WTC11 (cell line): ENCODE results near the gene CABCOCO1.

ENCODE experiments used
- ATF1 ChIP-seq: sonication (generic); formaldehyde crosslinking; IDR thresholded peaks from 2 replicates; pipeline ENCODE4 v1.8.1; 2023; ENCODE audit warnings: mild to moderate bottlenecking, moderate library complexity, missing genetic modification reagents
- CREM ChIP-seq: sonication (generic); formaldehyde crosslinking; IDR thresholded peaks from 2 replicates; pipeline ENCODE4 v1.8.1; 2022; ENCODE audit warnings: mild to moderate bottlenecking, missing genetic modification reagents, moderate library complexity
- SMAD3 ChIP-seq: sonication (generic); formaldehyde crosslinking; IDR thresholded peaks from 2 replicates; pipeline ENCODE4 v1.8.0; 2022; ENCODE audit warnings: missing genetic modification reagents, mild to moderate bottlenecking, borderline replicate concordance
- SMAD4 ChIP-seq: sonication (generic); formaldehyde crosslinking; IDR thresholded peaks from 2 replicates; pipeline ENCODE4 v1.8.0; 2022; ENCODE audit warnings: mild to moderate bottlenecking, missing genetic modification reagents
- SP1 ChIP-seq: sonication (generic); formaldehyde crosslinking; conservative IDR thresholded peaks from 2 replicates; pipeline ENCODE4 v1.8.1; 2022; ENCODE audit warnings: missing genetic modification reagents
- ZNF396 ChIP-seq: fragments of 250-450 bp; sonication (Bioruptor Pico); IDR thresholded peaks from 2 replicates; pipeline ENCODE4 v1.8.0; 2021; ENCODE audit warnings: mild to moderate bottlenecking, moderate library complexity, borderline replicate concordance
- TF ChIP-seq, protein P1 (sequence below): fragments of 200-600 bp; IDR thresholded peaks from 2 replicates; pipeline ENCODE4 v1.8.0; 2022; ENCODE audit warnings: antibody characterized with exemption
- TF ChIP-seq, protein P2 (sequence below): sonication (generic); formaldehyde crosslinking; IDR thresholded peaks from 2 replicates; pipeline ENCODE4 v1.8.0; 2022; ENCODE audit warnings: mild to moderate bottlenecking, missing genetic modification reagents
- TF ChIP-seq, protein P3 (sequence below): sonication (generic); formaldehyde crosslinking; IDR thresholded peaks from 2 replicates; pipeline ENCODE4 v1.8.1; 2023; ENCODE audit warnings: mild to moderate bottlenecking, missing genetic modification reagents, borderline replicate concordance
- TF ChIP-seq, protein P4 (sequence below): sonication (generic); formaldehyde crosslinking; IDR thresholded peaks from 2 replicates; pipeline ENCODE4 v1.8.0; 2022; ENCODE audit warnings: mild to moderate bottlenecking, missing genetic modification reagents
- TF ChIP-seq, protein P5 (sequence below): sonication (generic); formaldehyde crosslinking; IDR thresholded peaks from 2 replicates; pipeline ENCODE4 v1.8.1; 2022; ENCODE audit warnings: mild to moderate bottlenecking, moderate library complexity, missing genetic modification reagents

DNA sequence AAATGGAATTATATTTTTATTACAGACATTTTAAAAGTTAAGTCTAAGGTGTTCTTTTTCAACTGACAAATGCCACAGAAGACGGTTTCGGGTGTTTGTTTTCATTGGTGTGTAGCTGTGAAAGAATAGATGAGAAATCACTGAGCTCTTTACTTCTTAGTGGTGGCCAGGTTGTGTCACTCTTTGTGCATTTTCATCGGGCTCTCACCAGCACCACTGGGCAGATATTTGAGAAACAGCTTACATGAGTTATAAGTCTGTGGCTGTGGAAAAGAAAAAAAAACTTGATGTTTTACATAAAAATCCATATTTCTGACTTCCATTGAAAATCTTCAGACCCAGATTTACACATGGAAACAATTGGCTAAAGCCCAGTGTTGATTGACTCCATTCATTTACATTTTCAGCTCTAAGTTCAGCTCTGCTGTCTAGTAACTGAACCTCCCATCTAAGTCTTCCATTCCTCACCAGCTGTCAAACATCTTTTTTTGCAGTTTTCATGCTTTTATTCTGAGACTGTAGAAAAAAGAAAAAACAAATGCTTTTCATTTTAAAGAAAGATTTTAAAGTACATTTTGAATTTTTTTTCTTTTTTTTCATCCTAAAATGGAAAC is 22.3 kb downstream of the CABCOCO1 start:
- TF ChIP-seq SMAD4 (CRISPR knock-in tag) (no peak), SP1 (CRISPR knock-in tag) (no peak), ZNF396 (no peak), ATF1 (CRISPR knock-in tag) (no peak), SMAD3 (no peak), CREM (no peak)
- TF ChIP-seq, protein P1, sequence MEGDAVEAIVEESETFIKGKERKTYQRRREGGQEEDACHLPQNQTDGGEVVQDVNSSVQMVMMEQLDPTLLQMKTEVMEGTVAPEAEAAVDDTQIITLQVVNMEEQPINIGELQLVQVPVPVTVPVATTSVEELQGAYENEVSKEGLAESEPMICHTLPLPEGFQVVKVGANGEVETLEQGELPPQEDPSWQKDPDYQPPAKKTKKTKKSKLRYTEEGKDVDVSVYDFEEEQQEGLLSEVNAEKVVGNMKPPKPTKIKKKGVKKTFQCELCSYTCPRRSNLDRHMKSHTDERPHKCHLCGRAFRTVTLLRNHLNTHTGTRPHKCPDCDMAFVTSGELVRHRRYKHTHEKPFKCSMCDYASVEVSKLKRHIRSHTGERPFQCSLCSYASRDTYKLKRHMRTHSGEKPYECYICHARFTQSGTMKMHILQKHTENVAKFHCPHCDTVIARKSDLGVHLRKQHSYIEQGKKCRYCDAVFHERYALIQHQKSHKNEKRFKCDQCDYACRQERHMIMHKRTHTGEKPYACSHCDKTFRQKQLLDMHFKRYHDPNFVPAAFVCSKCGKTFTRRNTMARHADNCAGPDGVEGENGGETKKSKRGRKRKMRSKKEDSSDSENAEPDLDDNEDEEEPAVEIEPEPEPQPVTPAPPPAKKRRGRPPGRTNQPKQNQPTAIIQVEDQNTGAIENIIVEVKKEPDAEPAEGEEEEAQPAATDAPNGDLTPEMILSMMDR = no peak
- TF ChIP-seq, protein P2, sequence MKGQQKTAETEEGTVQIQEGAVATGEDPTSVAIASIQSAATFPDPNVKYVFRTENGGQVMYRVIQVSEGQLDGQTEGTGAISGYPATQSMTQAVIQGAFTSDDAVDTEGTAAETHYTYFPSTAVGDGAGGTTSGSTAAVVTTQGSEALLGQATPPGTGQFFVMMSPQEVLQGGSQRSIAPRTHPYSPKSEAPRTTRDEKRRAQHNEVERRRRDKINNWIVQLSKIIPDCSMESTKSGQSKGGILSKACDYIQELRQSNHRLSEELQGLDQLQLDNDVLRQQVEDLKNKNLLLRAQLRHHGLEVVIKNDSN (CRISPR knock-in tag) = no peak
- TF ChIP-seq, protein P3, sequence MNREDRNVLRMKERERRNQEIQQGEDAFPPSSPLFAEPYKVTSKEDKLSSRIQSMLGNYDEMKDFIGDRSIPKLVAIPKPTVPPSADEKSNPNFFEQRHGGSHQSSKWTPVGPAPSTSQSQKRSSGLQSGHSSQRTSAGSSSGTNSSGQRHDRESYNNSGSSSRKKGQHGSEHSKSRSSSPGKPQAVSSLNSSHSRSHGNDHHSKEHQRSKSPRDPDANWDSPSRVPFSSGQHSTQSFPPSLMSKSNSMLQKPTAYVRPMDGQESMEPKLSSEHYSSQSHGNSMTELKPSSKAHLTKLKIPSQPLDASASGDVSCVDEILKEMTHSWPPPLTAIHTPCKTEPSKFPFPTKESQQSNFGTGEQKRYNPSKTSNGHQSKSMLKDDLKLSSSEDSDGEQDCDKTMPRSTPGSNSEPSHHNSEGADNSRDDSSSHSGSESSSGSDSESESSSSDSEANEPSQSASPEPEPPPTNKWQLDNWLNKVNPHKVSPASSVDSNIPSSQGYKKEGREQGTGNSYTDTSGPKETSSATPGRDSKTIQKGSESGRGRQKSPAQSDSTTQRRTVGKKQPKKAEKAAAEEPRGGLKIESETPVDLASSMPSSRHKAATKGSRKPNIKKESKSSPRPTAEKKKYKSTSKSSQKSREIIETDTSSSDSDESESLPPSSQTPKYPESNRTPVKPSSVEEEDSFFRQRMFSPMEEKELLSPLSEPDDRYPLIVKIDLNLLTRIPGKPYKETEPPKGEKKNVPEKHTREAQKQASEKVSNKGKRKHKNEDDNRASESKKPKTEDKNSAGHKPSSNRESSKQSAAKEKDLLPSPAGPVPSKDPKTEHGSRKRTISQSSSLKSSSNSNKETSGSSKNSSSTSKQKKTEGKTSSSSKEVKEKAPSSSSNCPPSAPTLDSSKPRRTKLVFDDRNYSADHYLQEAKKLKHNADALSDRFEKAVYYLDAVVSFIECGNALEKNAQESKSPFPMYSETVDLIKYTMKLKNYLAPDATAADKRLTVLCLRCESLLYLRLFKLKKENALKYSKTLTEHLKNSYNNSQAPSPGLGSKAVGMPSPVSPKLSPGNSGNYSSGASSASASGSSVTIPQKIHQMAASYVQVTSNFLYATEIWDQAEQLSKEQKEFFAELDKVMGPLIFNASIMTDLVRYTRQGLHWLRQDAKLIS (CRISPR knock-in tag) = no peak
- TF ChIP-seq, protein P4, sequence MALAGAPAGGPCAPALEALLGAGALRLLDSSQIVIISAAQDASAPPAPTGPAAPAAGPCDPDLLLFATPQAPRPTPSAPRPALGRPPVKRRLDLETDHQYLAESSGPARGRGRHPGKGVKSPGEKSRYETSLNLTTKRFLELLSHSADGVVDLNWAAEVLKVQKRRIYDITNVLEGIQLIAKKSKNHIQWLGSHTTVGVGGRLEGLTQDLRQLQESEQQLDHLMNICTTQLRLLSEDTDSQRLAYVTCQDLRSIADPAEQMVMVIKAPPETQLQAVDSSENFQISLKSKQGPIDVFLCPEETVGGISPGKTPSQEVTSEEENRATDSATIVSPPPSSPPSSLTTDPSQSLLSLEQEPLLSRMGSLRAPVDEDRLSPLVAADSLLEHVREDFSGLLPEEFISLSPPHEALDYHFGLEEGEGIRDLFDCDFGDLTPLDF (CRISPR knock-in tag) = no peak
- TF ChIP-seq, protein P5, sequence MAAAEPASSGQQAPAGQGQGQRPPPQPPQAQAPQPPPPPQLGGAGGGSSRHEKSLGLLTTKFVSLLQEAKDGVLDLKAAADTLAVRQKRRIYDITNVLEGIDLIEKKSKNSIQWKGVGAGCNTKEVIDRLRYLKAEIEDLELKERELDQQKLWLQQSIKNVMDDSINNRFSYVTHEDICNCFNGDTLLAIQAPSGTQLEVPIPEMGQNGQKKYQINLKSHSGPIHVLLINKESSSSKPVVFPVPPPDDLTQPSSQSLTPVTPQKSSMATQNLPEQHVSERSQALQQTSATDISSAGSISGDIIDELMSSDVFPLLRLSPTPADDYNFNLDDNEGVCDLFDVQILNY (CRISPR knock-in tag) = no peak
